ENCODE data around the gene CACNG6. TPM values are rescaled to one million over a fixed set of nuclear protein-coding genes. Genes with fewer than 3 reads are reported as not detected.

The CACNG6 gene
- total RNA-seq, 1 experiment from 2014 or later = 2.5 TPM

DNA sequence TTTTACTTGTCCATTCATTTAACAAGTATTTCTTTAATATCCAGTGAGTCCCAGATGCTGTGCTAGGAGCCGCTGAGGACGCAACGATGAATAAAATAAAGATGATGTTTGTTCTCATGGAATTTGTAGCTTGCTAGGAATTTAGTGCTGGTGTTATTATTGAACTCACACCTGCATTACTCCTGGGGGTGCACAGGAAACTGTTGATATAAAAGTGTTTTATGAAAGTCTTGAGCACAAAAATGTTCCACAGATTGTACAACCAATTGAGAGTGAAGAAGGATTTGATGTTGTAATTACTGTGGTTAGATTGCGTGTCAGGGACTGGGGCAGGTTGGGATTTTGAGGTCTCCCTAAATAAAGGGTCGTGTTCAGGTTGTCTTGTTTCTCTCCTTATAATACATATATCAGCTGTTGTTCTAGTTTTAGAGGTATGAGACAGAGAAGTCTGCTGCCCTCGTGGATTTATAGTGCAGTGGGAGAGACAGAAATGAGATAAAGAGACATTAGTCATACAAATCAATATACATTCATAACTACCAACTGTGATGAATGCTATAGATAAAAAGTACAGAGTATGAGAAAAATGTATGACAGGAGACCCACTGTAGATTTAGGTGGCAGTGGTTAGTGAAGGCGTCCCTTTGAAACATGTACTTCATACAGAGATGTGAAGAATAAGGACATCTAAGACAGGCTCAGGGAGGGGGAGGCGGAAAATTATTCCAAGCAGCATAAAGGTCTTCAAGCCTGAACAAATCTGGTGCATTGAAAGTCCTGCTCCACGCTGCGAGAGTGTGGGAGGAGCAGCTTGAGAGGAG is 11.3 kb downstream of the CACNG6 start:
- peaks cover 57% of the 10 kb centered on the region for H3K27me3 Mint-ChIP-seq (ENCODE audit: low read depth)
- DNase-seq (ENCODE audit: low spot score) (no peak), ATAC-seq (no peak)
- TF ChIP-seq CBFB (CRISPR knock-in tag; IDR thresholded peaks at IDR 0.05; ENCODE audit: low read depth) (no peak), TCF7 (CRISPR knock-in tag; IDR thresholded peaks at IDR 0.05; ENCODE audit: low read depth) (no peak), ZNF416 (CRISPR knock-in tag; IDR thresholded peaks at IDR 0.05) (no peak), ZBTB21 (CRISPR knock-in tag; IDR thresholded peaks at IDR 0.05; ENCODE audit: borderline replicate concordance) (no peak)
- TF ChIP-seq, protein P1, sequence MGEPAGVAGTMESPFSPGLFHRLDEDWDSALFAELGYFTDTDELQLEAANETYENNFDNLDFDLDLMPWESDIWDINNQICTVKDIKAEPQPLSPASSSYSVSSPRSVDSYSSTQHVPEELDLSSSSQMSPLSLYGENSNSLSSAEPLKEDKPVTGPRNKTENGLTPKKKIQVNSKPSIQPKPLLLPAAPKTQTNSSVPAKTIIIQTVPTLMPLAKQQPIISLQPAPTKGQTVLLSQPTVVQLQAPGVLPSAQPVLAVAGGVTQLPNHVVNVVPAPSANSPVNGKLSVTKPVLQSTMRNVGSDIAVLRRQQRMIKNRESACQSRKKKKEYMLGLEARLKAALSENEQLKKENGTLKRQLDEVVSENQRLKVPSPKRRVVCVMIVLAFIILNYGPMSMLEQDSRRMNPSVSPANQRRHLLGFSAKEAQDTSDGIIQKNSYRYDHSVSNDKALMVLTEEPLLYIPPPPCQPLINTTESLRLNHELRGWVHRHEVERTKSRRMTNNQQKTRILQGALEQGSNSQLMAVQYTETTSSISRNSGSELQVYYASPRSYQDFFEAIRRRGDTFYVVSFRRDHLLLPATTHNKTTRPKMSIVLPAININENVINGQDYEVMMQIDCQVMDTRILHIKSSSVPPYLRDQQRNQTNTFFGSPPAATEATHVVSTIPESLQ (CRISPR knock-in tag; IDR thresholded peaks at IDR 0.05) = no peak
- TF ChIP-seq, protein P2, sequence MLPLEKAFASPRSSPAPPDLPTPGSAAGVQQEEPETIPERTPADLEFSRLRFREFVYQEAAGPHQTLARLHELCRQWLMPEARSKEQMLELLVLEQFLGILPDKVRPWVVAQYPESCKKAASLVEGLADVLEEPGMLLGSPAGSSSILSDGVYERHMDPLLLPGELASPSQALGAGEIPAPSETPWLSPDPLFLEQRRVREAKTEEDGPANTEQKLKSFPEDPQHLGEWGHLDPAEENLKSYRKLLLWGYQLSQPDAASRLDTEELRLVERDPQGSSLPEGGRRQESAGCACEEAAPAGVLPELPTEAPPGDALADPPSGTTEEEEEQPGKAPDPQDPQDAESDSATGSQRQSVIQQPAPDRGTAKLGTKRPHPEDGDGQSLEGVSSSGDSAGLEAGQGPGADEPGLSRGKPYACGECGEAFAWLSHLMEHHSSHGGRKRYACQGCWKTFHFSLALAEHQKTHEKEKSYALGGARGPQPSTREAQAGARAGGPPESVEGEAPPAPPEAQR (CRISPR knock-in tag; IDR thresholded peaks at IDR 0.05) = no peak
- ChIA-PET CTCF (interaction anchor here (1.5 to 3.6 kb wide), 4 partner anchors 21 to 90 kb away, joined by 5 to 9 read pairs (median 5); no protein-coding TSS in a partner anchor), POLR2A (no interaction called here)
- H3K36me3 Mint-ChIP-seq = no peaks in the 10 kb centered on the region
- H3K4me3 Mint-ChIP-seq = no peak overlapping the region
- no peak overlapping the region for H3K27ac Mint-ChIP-seq
- no peaks in the 10 kb centered on the region for H3K9me3 Mint-ChIP-seq
- peaks cover 6% of the 10 kb centered on the region for H3K4me1 Mint-ChIP-seq

DNA sequence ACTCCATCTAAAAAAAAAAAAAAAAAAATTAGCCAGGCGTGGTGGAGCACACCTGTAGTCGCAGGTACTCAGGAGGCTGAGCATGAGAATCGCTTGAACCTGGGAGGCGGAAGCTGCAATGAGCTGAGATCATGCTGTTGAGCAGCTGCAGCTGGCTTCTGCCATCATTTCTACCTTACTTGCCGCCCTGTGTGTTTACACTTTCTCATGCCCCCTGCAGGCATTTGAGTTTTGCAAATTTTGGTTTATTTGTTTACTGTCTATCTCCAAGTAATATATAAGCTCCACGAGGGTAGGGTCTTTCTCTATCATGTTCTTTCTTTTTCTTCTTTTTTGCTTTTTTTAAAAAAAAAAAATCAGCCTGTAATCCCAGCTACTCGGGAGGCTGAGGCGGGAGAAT is 18.0 kb downstream of the CACNG6 start:
- no peak overlapping the region for H3K4me3 Mint-ChIP-seq
- H3K9me3 Mint-ChIP-seq = no peaks in the 10 kb centered on the region
- H3K4me1 Mint-ChIP-seq = peaks cover 23% of the 10 kb centered on the region
- TF ChIP-seq, protein P3, sequence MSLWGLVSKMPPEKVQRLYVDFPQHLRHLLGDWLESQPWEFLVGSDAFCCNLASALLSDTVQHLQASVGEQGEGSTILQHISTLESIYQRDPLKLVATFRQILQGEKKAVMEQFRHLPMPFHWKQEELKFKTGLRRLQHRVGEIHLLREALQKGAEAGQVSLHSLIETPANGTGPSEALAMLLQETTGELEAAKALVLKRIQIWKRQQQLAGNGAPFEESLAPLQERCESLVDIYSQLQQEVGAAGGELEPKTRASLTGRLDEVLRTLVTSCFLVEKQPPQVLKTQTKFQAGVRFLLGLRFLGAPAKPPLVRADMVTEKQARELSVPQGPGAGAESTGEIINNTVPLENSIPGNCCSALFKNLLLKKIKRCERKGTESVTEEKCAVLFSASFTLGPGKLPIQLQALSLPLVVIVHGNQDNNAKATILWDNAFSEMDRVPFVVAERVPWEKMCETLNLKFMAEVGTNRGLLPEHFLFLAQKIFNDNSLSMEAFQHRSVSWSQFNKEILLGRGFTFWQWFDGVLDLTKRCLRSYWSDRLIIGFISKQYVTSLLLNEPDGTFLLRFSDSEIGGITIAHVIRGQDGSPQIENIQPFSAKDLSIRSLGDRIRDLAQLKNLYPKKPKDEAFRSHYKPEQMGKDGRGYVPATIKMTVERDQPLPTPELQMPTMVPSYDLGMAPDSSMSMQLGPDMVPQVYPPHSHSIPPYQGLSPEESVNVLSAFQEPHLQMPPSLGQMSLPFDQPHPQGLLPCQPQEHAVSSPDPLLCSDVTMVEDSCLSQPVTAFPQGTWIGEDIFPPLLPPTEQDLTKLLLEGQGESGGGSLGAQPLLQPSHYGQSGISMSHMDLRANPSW (CRISPR knock-in tag; conservative IDR thresholded peaks at IDR 0.05; ENCODE audit: low read depth) = no peak
- TF ChIP-seq, protein P4, sequence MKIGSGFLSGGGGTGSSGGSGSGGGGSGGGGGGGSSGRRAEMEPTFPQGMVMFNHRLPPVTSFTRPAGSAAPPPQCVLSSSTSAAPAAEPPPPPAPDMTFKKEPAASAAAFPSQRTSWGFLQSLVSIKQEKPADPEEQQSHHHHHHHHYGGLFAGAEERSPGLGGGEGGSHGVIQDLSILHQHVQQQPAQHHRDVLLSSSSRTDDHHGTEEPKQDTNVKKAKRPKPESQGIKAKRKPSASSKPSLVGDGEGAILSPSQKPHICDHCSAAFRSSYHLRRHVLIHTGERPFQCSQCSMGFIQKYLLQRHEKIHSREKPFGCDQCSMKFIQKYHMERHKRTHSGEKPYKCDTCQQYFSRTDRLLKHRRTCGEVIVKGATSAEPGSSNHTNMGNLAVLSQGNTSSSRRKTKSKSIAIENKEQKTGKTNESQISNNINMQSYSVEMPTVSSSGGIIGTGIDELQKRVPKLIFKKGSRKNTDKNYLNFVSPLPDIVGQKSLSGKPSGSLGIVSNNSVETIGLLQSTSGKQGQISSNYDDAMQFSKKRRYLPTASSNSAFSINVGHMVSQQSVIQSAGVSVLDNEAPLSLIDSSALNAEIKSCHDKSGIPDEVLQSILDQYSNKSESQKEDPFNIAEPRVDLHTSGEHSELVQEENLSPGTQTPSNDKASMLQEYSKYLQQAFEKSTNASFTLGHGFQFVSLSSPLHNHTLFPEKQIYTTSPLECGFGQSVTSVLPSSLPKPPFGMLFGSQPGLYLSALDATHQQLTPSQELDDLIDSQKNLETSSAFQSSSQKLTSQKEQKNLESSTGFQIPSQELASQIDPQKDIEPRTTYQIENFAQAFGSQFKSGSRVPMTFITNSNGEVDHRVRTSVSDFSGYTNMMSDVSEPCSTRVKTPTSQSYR (CRISPR knock-in tag; IDR thresholded peaks at IDR 0.05) = no peak
- TF ChIP-seq, protein P5, sequence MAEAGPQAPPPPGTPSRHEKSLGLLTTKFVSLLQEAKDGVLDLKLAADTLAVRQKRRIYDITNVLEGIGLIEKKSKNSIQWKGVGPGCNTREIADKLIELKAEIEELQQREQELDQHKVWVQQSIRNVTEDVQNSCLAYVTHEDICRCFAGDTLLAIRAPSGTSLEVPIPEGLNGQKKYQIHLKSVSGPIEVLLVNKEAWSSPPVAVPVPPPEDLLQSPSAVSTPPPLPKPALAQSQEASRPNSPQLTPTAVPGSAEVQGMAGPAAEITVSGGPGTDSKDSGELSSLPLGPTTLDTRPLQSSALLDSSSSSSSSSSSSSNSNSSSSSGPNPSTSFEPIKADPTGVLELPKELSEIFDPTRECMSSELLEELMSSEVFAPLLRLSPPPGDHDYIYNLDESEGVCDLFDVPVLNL (CRISPR knock-in tag; IDR thresholded peaks at IDR 0.05; ENCODE audit: borderline replicate concordance, low read depth) = no peak
- TF ChIP-seq ETV6 (CRISPR knock-in tag; IDR thresholded peaks at IDR 0.05) = no peak
- no peak for TF ChIP-seq KAT7 (CRISPR knock-in tag; IDR thresholded peaks at IDR 0.05; ENCODE audit: borderline replicate concordance)
- H3K27me3 Mint-ChIP-seq (ENCODE audit: low read depth) = peaks cover 3% of the 10 kb centered on the region
- CTCF ChIA-PET = interaction anchor here (0.6 to 1.2 kb wide), 6 partner anchors 15 to 232 kb away, joined by 3 to 9 read pairs (median 4); no protein-coding TSS in a partner anchor
- ATAC-seq (no peak), DNase-seq (ENCODE audit: low spot score) (no peak)
- no peaks in the 10 kb centered on the region for H3K36me3 Mint-ChIP-seq
- no peak overlapping the region for H3K27ac Mint-ChIP-seq
- POLR2A ChIA-PET = interaction anchor here (0.6 kb wide), 1 partner anchor 30 kb away, joined by 6 read pairs; no protein-coding TSS in a partner anchor
